Panc1 (cell line): Measurements from ENCODE around the gene LRP11.

Source experiments
- CTCF ChIP-seq: fragments of 450-650 bp; IDR thresholded peaks from 2 replicates; pipeline ENCODE4 v1.5.1; 2017; ENCODE audit warnings: mild to moderate bottlenecking
- POLR2AphosphoS5 ChIP-seq: IDR thresholded peaks from 2 replicates; pipeline ENCODE4 v1.6.1; 2012; ENCODE audit warnings: mild to moderate bottlenecking, low read depth, low read length, moderate library complexity
- SIN3A ChIP-seq: IDR thresholded peaks from 2 replicates; pipeline ENCODE4 v1.6.1; 2012; ENCODE audit warnings: low read depth, mild to moderate bottlenecking, low read length, moderate library complexity, borderline replicate concordance; ENCODE audit not compliant: insufficient read depth

DNA sequence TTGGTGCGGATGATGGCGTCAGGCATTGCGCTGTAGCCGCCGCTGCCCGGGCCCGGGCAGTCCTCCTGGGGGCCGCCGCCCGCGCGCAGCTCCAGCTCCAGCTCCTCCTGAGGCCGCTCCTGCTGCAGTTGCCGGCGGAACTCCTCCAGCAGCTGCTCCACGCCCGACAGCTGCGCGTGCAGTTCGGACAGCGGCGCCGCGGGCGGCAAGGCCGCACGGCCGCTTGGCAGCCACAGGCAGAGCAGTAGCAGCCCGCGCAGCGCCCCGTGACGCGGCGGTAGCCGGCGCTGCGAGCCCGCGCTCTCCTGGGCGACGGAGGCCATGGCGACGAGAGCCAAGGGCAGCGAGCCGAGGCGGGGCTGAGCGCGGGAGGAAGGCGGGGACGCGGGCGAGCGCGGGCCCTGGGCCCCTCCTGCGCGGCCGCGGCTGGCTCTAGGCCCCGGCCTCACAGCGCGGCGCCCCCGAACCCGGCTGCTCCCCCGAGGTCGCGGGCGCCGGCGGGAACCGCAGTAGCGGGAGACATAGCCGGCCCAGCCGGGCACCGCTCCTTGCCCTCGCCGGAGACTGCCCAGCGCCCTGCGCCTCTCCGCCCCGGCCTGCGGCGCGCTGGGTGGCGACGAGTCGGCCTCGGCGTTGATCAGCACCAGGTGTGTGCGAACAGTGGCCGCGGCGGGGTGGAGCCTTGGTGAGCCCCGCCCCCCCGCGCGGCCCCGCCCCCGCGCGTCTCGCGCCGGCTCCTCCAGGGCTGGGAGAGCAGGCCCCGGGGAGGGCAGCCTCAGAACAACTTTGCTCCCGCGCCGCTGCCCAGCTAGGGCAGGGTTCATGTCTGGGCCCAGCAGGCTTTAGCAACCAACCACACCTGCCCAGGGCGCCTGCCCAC lies at the start of gene LRP11:
- TF ChIP-seq POLR2AphosphoS5 (peak; percentile 77), CTCF (no peak), SIN3A (peak; percentile 53; the same call in 1 of the 2 replicates)
